Large intestine (tissue), 3 donors: ENCODE measurements around the gene CAPN2. TPM values are rescaled to one million over a fixed set of nuclear protein-coding genes. Genes with fewer than 3 reads are reported as not detected.

Experiments
- DNase-seq, 2 donors: peaks; one replicate each; pipeline versions ENCODE4 v3.0.0 to v3.0.0-alpha.2; 2013
- H3K27ac ChIP-seq: one replicate; pipeline ENCODE4 v1.5.1; 2013; ENCODE audit warnings: low read length
- H3K27me3 ChIP-seq: 2 replicates; pipeline ENCODE4 v1.6.1; 2013; ENCODE audit warnings: low read length; ENCODE audit not compliant: control insufficient read depth, insufficient read depth
- H3K36me3 ChIP-seq: 2 replicates; pipeline ENCODE4 v1.6.1; 2013; ENCODE audit warnings: low read length; ENCODE audit not compliant: control insufficient read depth, insufficient read depth
- H3K4me1 ChIP-seq: one replicate; pipeline ENCODE4 v1.6.1; 2013; ENCODE audit warnings: low read length; ENCODE audit not compliant: control insufficient read depth, insufficient read depth
- H3K4me3 ChIP-seq: one replicate; pipeline ENCODE4 v1.5.1; 2013; ENCODE audit warnings: low read length
- H3K9me3 ChIP-seq: one replicate; pipeline ENCODE4 v1.6.1; 2013; ENCODE audit warnings: mild to moderate bottlenecking, low read depth, low read length, moderate library complexity; ENCODE audit not compliant: control insufficient read depth
- WGBS: methylation state at CpG from one replicate; pipeline ENCODE4 v1.1.5; 2013; ENCODE audit warnings: low lambda C conversion rate; ENCODE audit not compliant: insufficient coverage; 5-methylcytosine and 5-hydroxymethylcytosine counted together
- polyA plus RNA-seq: library from polyadenylated mRNA; unstranded; fragments of 120-200 nt; gene quantifications from one replicate; pipeline ENCODE4 v1.2.1, GENCODE V29; 2013

Gene CAPN2
- polyA plus RNA-seq, 1 donor: 71.3 TPM

GRCh38 chr1:223717123-223717522 lies 4.8 kb downstream of the CAPN2 start:
- Histone ChIP-seq H3K27me3 (no peaks in the 10 kb centered on the region), H3K27ac (no peak overlapping the region), H3K4me1 (peaks cover 58% of the 10 kb centered on the region), H3K4me3 (no peak overlapping the region), H3K36me3 (peaks cover 28% of the 10 kb centered on the region), H3K9me3 (no peaks in the 10 kb centered on the region)
- 86% methylated on average over 2 of the region's 5 CpGs for WGBS
- DNase-seq: no peak

GRCh38 chr1:223717695-223718363 lies 5.5 kb downstream of the CAPN2 start:
- H3K4me1 ChIP-seq: peaks cover 58% of the 10 kb centered on the region
- no peaks in the 10 kb centered on the region for H3K27me3 ChIP-seq
- H3K9me3 ChIP-seq: no peaks in the 10 kb centered on the region
- peaks cover 28% of the 10 kb centered on the region for H3K36me3 ChIP-seq
- DNase-seq: no peak
- no peak overlapping the region for H3K27ac ChIP-seq
- no peak overlapping the region for H3K4me3 ChIP-seq
- WGBS: no CpG with 5 or more reads among the region's 6 CpGs

GRCh38 chr1:223718850-223719249 lies 6.5 kb downstream of the CAPN2 start:
- no peak overlapping the region for H3K4me3 ChIP-seq
- no peaks in the 10 kb centered on the region for H3K27me3 ChIP-seq
- no peak overlapping the region for H3K27ac ChIP-seq
- peaks cover 34% of the 10 kb centered on the region for H3K36me3 ChIP-seq
- no CpG with 5 or more reads among the region's 5 CpGs for WGBS
- no peak for DNase-seq
- H3K9me3 ChIP-seq: no peaks in the 10 kb centered on the region
- peaks cover 56% of the 10 kb centered on the region for H3K4me1 ChIP-seq

GRCh38 chr1:223720971-223721591 lies 8.7 kb downstream of the CAPN2 start:
- no peaks in the 10 kb centered on the region for H3K27me3 ChIP-seq
- H3K9me3 ChIP-seq: no peaks in the 10 kb centered on the region
- peaks cover 39% of the 10 kb centered on the region for H3K4me1 ChIP-seq
- H3K4me3 ChIP-seq: no peak overlapping the region
- DNase-seq: peak; percentile 63 to 64
- 40% methylated on average over 2 of the region's 4 CpGs for WGBS
- H3K27ac ChIP-seq: peak overlapping the region; percentile 77
- peaks cover 43% of the 10 kb centered on the region for H3K36me3 ChIP-seq

GRCh38 chr1:223721658-223722607 lies 9.6 kb downstream of the CAPN2 start:
- WGBS: 92% methylated on average over 2 of the region's 5 CpGs
- peaks cover 38% of the 10 kb centered on the region for H3K4me1 ChIP-seq

GRCh38 chr1:223723351-223723904 lies 11.1 kb downstream of the CAPN2 start:
- whole genome bisulfite sequencing: 100% methylated on average over 1 of the region's 6 CpGs
- H3K9me3 ChIP-seq: no peaks in the 10 kb centered on the region
- DNase-seq: no peak
- H3K4me3 ChIP-seq: no peak overlapping the region
- no peaks in the 10 kb centered on the region for H3K27me3 ChIP-seq
- no peak overlapping the region for H3K27ac ChIP-seq
- H3K36me3 ChIP-seq: peaks cover 37% of the 10 kb centered on the region
- H3K4me1 ChIP-seq: peaks cover 38% of the 10 kb centered on the region

More at GRCh38 chr1:223721658-223722607, 9.6 kb downstream of the CAPN2 start:
- DNase-seq: no peak
- no peak overlapping the region for H3K4me3 ChIP-seq
- no peaks in the 10 kb centered on the region for H3K9me3 ChIP-seq
- H3K27ac ChIP-seq: peak overlapping the region; percentile 77
- H3K27me3 ChIP-seq: no peaks in the 10 kb centered on the region
- peaks cover 39% of the 10 kb centered on the region for H3K36me3 ChIP-seq

- no peaks in the 10 kb centered on the region for H3K27me3 ChIP-seq
- peaks cover 39% of the 10 kb centered on the region for H3K36me3 ChIP-seq
- no CpG with 5 or more reads among the region's 4 CpGs for WGBS
- no peak overlapping the region for H3K4me3 ChIP-seq
- no peak overlapping the region for H3K27ac ChIP-seq
- no peaks in the 10 kb centered on the region for H3K9me3 ChIP-seq
- H3K4me1 ChIP-seq: peaks cover 33% of the 10 kb centered on the region
- DNase-seq: no peak
Observed at GRCh38 chr1:223724376-223724775, 12.0 kb downstream of the CAPN2 start.

GRCh38 chr1:223725578-223725977 lies 13.2 kb downstream of the CAPN2 start:
- Histone ChIP-seq H3K36me3 (peaks cover 36% of the 10 kb centered on the region), H3K4me1 (peaks cover 24% of the 10 kb centered on the region), H3K27me3 (no peaks in the 10 kb centered on the region), H3K4me3 (no peak overlapping the region), H3K9me3 (no peaks in the 10 kb centered on the region), H3K27ac (no peak overlapping the region)
- WGBS: no CpG with 5 or more reads among the region's 8 CpGs
- no peak for DNase-seq

- no peaks in the 10 kb centered on the region for H3K27me3 ChIP-seq
- peaks cover 25% of the 10 kb centered on the region for H3K4me1 ChIP-seq
- H3K36me3 ChIP-seq: peaks cover 29% of the 10 kb centered on the region
- H3K27ac ChIP-seq: peak overlapping the region; percentile 36
- WGBS: no CpG with 5 or more reads among the region's 9 CpGs
- peak in 1 of 2 donors; percentile 61 for DNase-seq
- H3K4me3 ChIP-seq: no peak overlapping the region
- no peaks in the 10 kb centered on the region for H3K9me3 ChIP-seq
Observed at GRCh38 chr1:223726380-223727001, 14.2 kb downstream of the CAPN2 start.

GRCh38 chr1:223727541-223727940 lies 15.2 kb downstream of the CAPN2 start:
- peaks cover 28% of the 10 kb centered on the region for H3K36me3 ChIP-seq
- no peak overlapping the region for H3K27ac ChIP-seq
- no CpG with 5 or more reads among the region's 4 CpGs for WGBS
- H3K27me3 ChIP-seq: no peaks in the 10 kb centered on the region
- DNase-seq: no peak
- H3K4me3 ChIP-seq: no peak overlapping the region
- H3K4me1 ChIP-seq: peaks cover 23% of the 10 kb centered on the region
- no peaks in the 10 kb centered on the region for H3K9me3 ChIP-seq
